22Rv1 (cell line): Measurements from ENCODE around the gene LHX3.

Experiments used
- H3K27ac ChIP-seq: fragments of 450-650 bp; 2 replicates; pipeline ENCODE4 v1.5.1; 2017
- CTCF ChIP-seq: fragments of 450-650 bp; IDR thresholded peaks from 2 replicates; pipeline ENCODE4 v1.5.1; 2017; ENCODE audit warnings: mild to moderate bottlenecking
- ZFX ChIP-seq: fragments of 450-650 bp; IDR thresholded peaks from 2 replicates; pipeline ENCODE4 v1.6.1; 2017; ENCODE audit warnings: antibody characterized with exemption, borderline replicate concordance

The LHX3 gene

GRCh38 chr9:136147890-136148714 lies 56.8 kb downstream of the LHX3 start:
- H3K27ac ChIP-seq = no peak overlapping the region
- TF ChIP-seq ZFX (no peak), CTCF (no peak)

GRCh38 chr9:136147038-136147889 lies 57.7 kb downstream of the LHX3 start:
- no peak for TF ChIP-seq CTCF
- no peak for TF ChIP-seq ZFX
- H3K27ac ChIP-seq = no peak overlapping the region
